Astrocyte of the spinal cord (primary cell): Measurements from ENCODE around the gene CALY.

Experiments used
- DNase-seq: peaks from one replicate; pipeline ENCODE4 v3.0.0; 2011; ENCODE audit warnings: low read depth, low spot score
- H3K4me3 ChIP-seq: 2 replicates; pipeline ENCODE4 v1.5.1; 2011; ENCODE audit warnings: low read depth, mild to moderate bottlenecking, low read length, moderate library complexity
- CTCF ChIP-seq: IDR thresholded peaks from 2 replicates; pipeline ENCODE4 v1.5.1; 2012; ENCODE audit warnings: low read depth, mild to moderate bottlenecking, low read length, inconsistent platforms
- in situ Hi-C: cut with HindIII; loops from 2 replicates; pipeline ENCODE4 v1.10.0; 2017; ENCODE audit warnings: low sequenced_read_pairs

Gene CALY

GRCh38 chr10:133306097-133306476 is 30.6 kb downstream of the CALY start:
- H3K4me3 ChIP-seq, result no peak overlapping the region
- in situ Hi-C loops, result no loop called here
- no peak for DNase-seq
- TF ChIP-seq CTCF, result no peak

GRCh38 chr10:133303206-133303605 is 33.5 kb downstream of the CALY start:
- no peak for TF ChIP-seq CTCF
- DNase-seq, result no peak
- in situ Hi-C loops, result no loop called here
- H3K4me3 ChIP-seq, result no peak overlapping the region

- no peak for DNase-seq
- H3K4me3 ChIP-seq, result no peak overlapping the region
- TF ChIP-seq CTCF, result no peak
- in situ Hi-C loops, result no loop called here
Measured at GRCh38 chr10:133302230-133302629, 34.5 kb downstream of the CALY start.

GRCh38 chr10:133299738-133300137 is 37.0 kb downstream of the CALY start:
- TF ChIP-seq CTCF, result no peak
- no peak overlapping the region for H3K4me3 ChIP-seq
- in situ Hi-C loops, result no loop called here
- no peak for DNase-seq

- no peak for DNase-seq
- in situ Hi-C loops, result no loop called here
Measured at GRCh38 chr10:133299224-133299623, 37.5 kb downstream of the CALY start.

GRCh38 chr10:133298466-133298865 is 38.2 kb downstream of the CALY start:
- no peak for DNase-seq
- in situ Hi-C loops, result no loop called here

More at GRCh38 chr10:133299224-133299623, 37.5 kb downstream of the CALY start:
- TF ChIP-seq CTCF, result no peak
- H3K4me3 ChIP-seq, result no peak overlapping the region

More at GRCh38 chr10:133298466-133298865, 38.2 kb downstream of the CALY start:
- no peak overlapping the region for H3K4me3 ChIP-seq
- no peak for TF ChIP-seq CTCF
